ENCODE data around the gene CAV3.

DNA sequence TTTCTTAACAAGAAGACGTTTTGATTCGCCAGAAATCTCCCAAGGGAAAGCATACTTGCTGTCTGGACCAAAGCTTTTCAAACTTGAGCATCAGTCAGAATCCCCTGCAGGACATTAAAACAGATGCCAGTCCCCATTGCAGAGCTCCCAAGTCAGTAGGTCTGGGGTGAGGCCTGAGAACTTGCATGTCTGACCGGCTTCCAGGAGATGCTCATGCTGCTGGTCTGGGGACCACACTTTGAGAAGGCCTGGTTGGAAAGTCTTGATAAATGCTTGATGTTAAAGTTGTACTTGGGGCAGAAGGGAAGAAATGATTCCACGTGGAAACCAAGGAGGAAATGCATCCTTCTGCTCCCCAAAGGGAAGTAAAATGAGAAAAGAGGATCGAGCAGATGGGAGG, 24.3 kb upstream of the CAV3 start:
- TF ChIP-seq, protein P1, sequence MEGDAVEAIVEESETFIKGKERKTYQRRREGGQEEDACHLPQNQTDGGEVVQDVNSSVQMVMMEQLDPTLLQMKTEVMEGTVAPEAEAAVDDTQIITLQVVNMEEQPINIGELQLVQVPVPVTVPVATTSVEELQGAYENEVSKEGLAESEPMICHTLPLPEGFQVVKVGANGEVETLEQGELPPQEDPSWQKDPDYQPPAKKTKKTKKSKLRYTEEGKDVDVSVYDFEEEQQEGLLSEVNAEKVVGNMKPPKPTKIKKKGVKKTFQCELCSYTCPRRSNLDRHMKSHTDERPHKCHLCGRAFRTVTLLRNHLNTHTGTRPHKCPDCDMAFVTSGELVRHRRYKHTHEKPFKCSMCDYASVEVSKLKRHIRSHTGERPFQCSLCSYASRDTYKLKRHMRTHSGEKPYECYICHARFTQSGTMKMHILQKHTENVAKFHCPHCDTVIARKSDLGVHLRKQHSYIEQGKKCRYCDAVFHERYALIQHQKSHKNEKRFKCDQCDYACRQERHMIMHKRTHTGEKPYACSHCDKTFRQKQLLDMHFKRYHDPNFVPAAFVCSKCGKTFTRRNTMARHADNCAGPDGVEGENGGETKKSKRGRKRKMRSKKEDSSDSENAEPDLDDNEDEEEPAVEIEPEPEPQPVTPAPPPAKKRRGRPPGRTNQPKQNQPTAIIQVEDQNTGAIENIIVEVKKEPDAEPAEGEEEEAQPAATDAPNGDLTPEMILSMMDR (IDR thresholded peaks at IDR 0.05; ENCODE audit: insufficient read depth, low read depth, low read length): no peak
- no peak for TF ChIP-seq EZH2 (IDR thresholded peaks at IDR 0.05; ENCODE audit: insufficient read depth, low read length)
